Sigmoid colon (tissue), 4 donors: ENCODE data around the gene PAXX.

Source experiments
- EP300 ChIP-seq, 4 donors: sonication (generic); formaldehyde crosslinking; IDR thresholded peaks; one replicate each; pipeline ENCODE4 v1.6.1; 2017; ENCODE audit warnings: antibody characterized with exemption in 4 of 4
- TF ChIP-seq, protein P1 (sequence below), 4 experiments: fragments of 450-650 bp in 3 of 4; fragments of 200-600 bp in 1 of 4; IDR thresholded peaks; one replicate each; pipeline ENCODE4 v1.5.1; 2016 to 2019; ENCODE audit warnings: antibody characterized with exemption in 4 of 4, mild to moderate bottlenecking in 3 of 4, moderate library complexity in 2 of 4

DNA sequence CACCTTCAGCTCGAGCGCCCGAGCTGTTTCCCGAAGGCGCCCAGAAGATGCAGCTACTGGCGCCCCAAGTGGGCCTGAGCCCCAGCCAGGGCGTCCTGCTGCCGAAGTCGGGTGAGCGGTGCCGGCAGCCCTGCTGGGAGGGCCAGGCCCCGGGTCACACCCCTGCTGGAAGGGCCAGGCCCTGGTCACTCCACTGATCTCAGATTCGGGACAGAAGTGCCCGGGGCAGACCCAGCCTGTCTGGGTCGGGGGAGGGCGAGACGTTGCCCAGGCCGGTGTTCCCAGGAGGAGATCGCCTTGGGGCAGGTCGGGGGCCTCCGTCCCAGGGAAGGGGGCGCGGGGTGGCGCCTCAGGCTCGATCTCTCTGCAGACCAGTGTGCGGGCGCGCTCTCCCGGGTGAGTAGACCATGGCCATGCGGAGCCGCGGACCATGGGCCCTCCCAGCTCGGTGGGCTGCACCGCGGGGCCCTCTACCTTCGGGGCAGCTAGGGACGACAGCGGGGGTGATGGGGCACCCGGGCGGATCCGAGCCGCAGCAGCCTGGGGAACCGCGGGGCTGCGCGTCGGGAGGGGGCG is 7.1 kb upstream of the PAXX start:
- TF ChIP-seq, protein P1, sequence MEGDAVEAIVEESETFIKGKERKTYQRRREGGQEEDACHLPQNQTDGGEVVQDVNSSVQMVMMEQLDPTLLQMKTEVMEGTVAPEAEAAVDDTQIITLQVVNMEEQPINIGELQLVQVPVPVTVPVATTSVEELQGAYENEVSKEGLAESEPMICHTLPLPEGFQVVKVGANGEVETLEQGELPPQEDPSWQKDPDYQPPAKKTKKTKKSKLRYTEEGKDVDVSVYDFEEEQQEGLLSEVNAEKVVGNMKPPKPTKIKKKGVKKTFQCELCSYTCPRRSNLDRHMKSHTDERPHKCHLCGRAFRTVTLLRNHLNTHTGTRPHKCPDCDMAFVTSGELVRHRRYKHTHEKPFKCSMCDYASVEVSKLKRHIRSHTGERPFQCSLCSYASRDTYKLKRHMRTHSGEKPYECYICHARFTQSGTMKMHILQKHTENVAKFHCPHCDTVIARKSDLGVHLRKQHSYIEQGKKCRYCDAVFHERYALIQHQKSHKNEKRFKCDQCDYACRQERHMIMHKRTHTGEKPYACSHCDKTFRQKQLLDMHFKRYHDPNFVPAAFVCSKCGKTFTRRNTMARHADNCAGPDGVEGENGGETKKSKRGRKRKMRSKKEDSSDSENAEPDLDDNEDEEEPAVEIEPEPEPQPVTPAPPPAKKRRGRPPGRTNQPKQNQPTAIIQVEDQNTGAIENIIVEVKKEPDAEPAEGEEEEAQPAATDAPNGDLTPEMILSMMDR (IDR thresholded peaks at IDR 0.05), result no peak
- no peak for TF ChIP-seq EP300 (IDR thresholded peaks at IDR 0.05)
